ENCODE results near the gene DHRS7. TPM values are rescaled to one million over a fixed set of nuclear protein-coding genes. Genes with fewer than 3 reads are reported as not detected.

DHRS7 gene
- total RNA-seq, 1 donor from 2014 or later: 139 TPM

- peaks cover 15 to 47% (median 23%) of the 10 kb centered on the region in 3 donors for H3K4me1 ChIP-seq (ENCODE audit: control insufficient read depth in 3 of 3, insufficient read depth in 3 of 3, low read length in 3 of 3)
Measured at GRCh38 chr14:60153991-60154390, 11.2 kb downstream of the DHRS7 start.

GRCh38 chr14:60151715-60152114, 13.5 kb downstream of the DHRS7 start:
- Histone ChIP-seq H3K4me3 (ENCODE audit: low read length in 3 of 3) (no peak overlapping the region), H3K4me1 (ENCODE audit: control insufficient read depth in 3 of 3, insufficient read depth in 3 of 3, low read length in 3 of 3) (peaks cover 12 to 35% (median 16%) of the 10 kb centered on the region in 3 donors), H3K36me3 (ENCODE audit: control insufficient read depth in 3 of 3, insufficient read depth in 3 of 3, low read length in 3 of 3) (peaks cover 8 to 36% (median 34%) of the 10 kb centered on the region in 3 donors), H3K9me3 (ENCODE audit: control insufficient read depth in 3 of 3, low read length in 3 of 3) (no peaks in the 10 kb centered on the region), H3K27me3 (ENCODE audit: control insufficient read depth in 3 of 3, insufficient read depth in 3 of 3, low read length in 3 of 3) (no peaks in the 10 kb centered on the region), H3K9ac (ENCODE audit: low read depth in 1 of 3, low read length in 3 of 3) (peak overlapping the region in 1 of 3 donors; percentile 48), H3K27ac (ENCODE audit: low read depth, low read length) (peak overlapping the region; percentile 72)

More at GRCh38 chr14:60153991-60154390, 11.2 kb downstream of the DHRS7 start:
- peak overlapping the region; percentile 45 for H3K27ac ChIP-seq (ENCODE audit: low read depth, low read length)
- peaks cover 2 to 22% (median 20%) of the 10 kb centered on the region in 3 donors for H3K36me3 ChIP-seq (ENCODE audit: control insufficient read depth in 3 of 3, insufficient read depth in 3 of 3, low read length in 3 of 3)
- H3K9me3 ChIP-seq (ENCODE audit: control insufficient read depth in 3 of 3, low read length in 3 of 3): no peaks in the 10 kb centered on the region
- H3K4me3 ChIP-seq (ENCODE audit: low read length in 3 of 3): no peak overlapping the region
- H3K27me3 ChIP-seq (ENCODE audit: control insufficient read depth in 3 of 3, insufficient read depth in 3 of 3, low read length in 3 of 3): no peaks in the 10 kb centered on the region
- peak overlapping the region in 1 of 3 donors; percentile 24 for H3K9ac ChIP-seq (ENCODE audit: low read depth in 1 of 3, low read length in 3 of 3)

GRCh38 chr14:60134702-60135101, 30.5 kb downstream of the DHRS7 start:
- Histone ChIP-seq H3K4me3 (ENCODE audit: low read length in 3 of 3) (no peak overlapping the region), H3K4me1 (ENCODE audit: control insufficient read depth in 3 of 3, insufficient read depth in 3 of 3, low read length in 3 of 3) (no peaks in the 10 kb centered on the region), H3K36me3 (ENCODE audit: control insufficient read depth in 3 of 3, insufficient read depth in 3 of 3, low read length in 3 of 3) (peaks cover 0 to 9% (median 0%) of the 10 kb centered on the region in 3 donors), H3K27ac (ENCODE audit: low read depth, low read length) (no peak overlapping the region), H3K27me3 (ENCODE audit: control insufficient read depth in 3 of 3, insufficient read depth in 3 of 3, low read length in 3 of 3) (no peaks in the 10 kb centered on the region), H3K9ac (ENCODE audit: low read depth in 1 of 3, low read length in 3 of 3) (no peak overlapping the region), H3K9me3 (ENCODE audit: control insufficient read depth in 3 of 3, low read length in 3 of 3) (no peaks in the 10 kb centered on the region)

GRCh38 chr14:60133487-60133886, 31.7 kb downstream of the DHRS7 start:
- Histone ChIP-seq H3K9me3 (ENCODE audit: control insufficient read depth in 3 of 3, low read length in 3 of 3) (no peaks in the 10 kb centered on the region), H3K36me3 (ENCODE audit: control insufficient read depth in 3 of 3, insufficient read depth in 3 of 3, low read length in 3 of 3) (peaks cover 0 to 9% (median 0%) of the 10 kb centered on the region in 3 donors), H3K4me3 (ENCODE audit: low read length in 3 of 3) (no peak overlapping the region), H3K9ac (ENCODE audit: low read depth in 1 of 3, low read length in 3 of 3) (no peak overlapping the region), H3K27ac (ENCODE audit: low read depth, low read length) (no peak overlapping the region), H3K27me3 (ENCODE audit: control insufficient read depth in 3 of 3, insufficient read depth in 3 of 3, low read length in 3 of 3) (no peaks in the 10 kb centered on the region), H3K4me1 (ENCODE audit: control insufficient read depth in 3 of 3, insufficient read depth in 3 of 3, low read length in 3 of 3) (no peaks in the 10 kb centered on the region)

GRCh38 chr14:60125918-60126317, 39.3 kb downstream of the DHRS7 start:
- no peaks in the 10 kb centered on the region for H3K9me3 ChIP-seq (ENCODE audit: control insufficient read depth in 3 of 3, low read length in 3 of 3)
- H3K4me3 ChIP-seq (ENCODE audit: low read length in 3 of 3): no peak overlapping the region
- H3K27ac ChIP-seq (ENCODE audit: low read depth, low read length): no peak overlapping the region
- H3K27me3 ChIP-seq (ENCODE audit: control insufficient read depth in 3 of 3, insufficient read depth in 3 of 3, low read length in 3 of 3): no peaks in the 10 kb centered on the region
- peaks cover 16 to 47% (median 42%) of the 10 kb centered on the region in 3 donors for H3K36me3 ChIP-seq (ENCODE audit: control insufficient read depth in 3 of 3, insufficient read depth in 3 of 3, low read length in 3 of 3)
- H3K4me1 ChIP-seq (ENCODE audit: control insufficient read depth in 3 of 3, insufficient read depth in 3 of 3, low read length in 3 of 3): no peaks in the 10 kb centered on the region
- H3K9ac ChIP-seq (ENCODE audit: low read depth in 1 of 3, low read length in 3 of 3): no peak overlapping the region

- no peaks in the 10 kb centered on the region for H3K27me3 ChIP-seq (ENCODE audit: control insufficient read depth in 3 of 3, insufficient read depth in 3 of 3, low read length in 3 of 3)
- H3K27ac ChIP-seq (ENCODE audit: low read depth, low read length): no peak overlapping the region
- peaks cover 20 to 32% (median 31%) of the 10 kb centered on the region in 3 donors for H3K36me3 ChIP-seq (ENCODE audit: control insufficient read depth in 3 of 3, insufficient read depth in 3 of 3, low read length in 3 of 3)
- no peak overlapping the region for H3K4me3 ChIP-seq (ENCODE audit: low read length in 3 of 3)
- H3K9ac ChIP-seq (ENCODE audit: low read depth in 1 of 3, low read length in 3 of 3): no peak overlapping the region
- peaks cover 0 to 3% (median 0%) of the 10 kb centered on the region in 3 donors for H3K4me1 ChIP-seq (ENCODE audit: control insufficient read depth in 3 of 3, insufficient read depth in 3 of 3, low read length in 3 of 3)
- no peaks in the 10 kb centered on the region for H3K9me3 ChIP-seq (ENCODE audit: control insufficient read depth in 3 of 3, low read length in 3 of 3)
Measured at GRCh38 chr14:60116181-60116580, 49.0 kb downstream of the DHRS7 start.

- Histone ChIP-seq H3K4me1 (ENCODE audit: control insufficient read depth in 3 of 3, insufficient read depth in 3 of 3, low read length in 3 of 3) (peaks cover 0 to 3% (median 0%) of the 10 kb centered on the region in 3 donors), H3K36me3 (ENCODE audit: control insufficient read depth in 3 of 3, insufficient read depth in 3 of 3, low read length in 3 of 3) (peaks cover 20 to 26% (median 26%) of the 10 kb centered on the region in 3 donors), H3K9ac (ENCODE audit: low read depth in 1 of 3, low read length in 3 of 3) (no peak overlapping the region), H3K9me3 (ENCODE audit: control insufficient read depth in 3 of 3, low read length in 3 of 3) (no peaks in the 10 kb centered on the region), H3K4me3 (ENCODE audit: low read length in 3 of 3) (no peak overlapping the region), H3K27me3 (ENCODE audit: control insufficient read depth in 3 of 3, insufficient read depth in 3 of 3, low read length in 3 of 3) (no peaks in the 10 kb centered on the region), H3K27ac (ENCODE audit: low read depth, low read length) (no peak overlapping the region)
Measured at GRCh38 chr14:60114881-60115280, 50.3 kb downstream of the DHRS7 start.

GRCh38 chr14:60111732-60112131, 53.5 kb downstream of the DHRS7 start:
- Histone ChIP-seq H3K9me3 (ENCODE audit: control insufficient read depth in 3 of 3, low read length in 3 of 3) (no peaks in the 10 kb centered on the region), H3K27ac (ENCODE audit: low read depth, low read length) (no peak overlapping the region), H3K4me3 (ENCODE audit: low read length in 3 of 3) (no peak overlapping the region), H3K4me1 (ENCODE audit: control insufficient read depth in 3 of 3, insufficient read depth in 3 of 3, low read length in 3 of 3) (peaks cover 0 to 3% (median 0%) of the 10 kb centered on the region in 3 donors), H3K27me3 (ENCODE audit: control insufficient read depth in 3 of 3, insufficient read depth in 3 of 3, low read length in 3 of 3) (no peaks in the 10 kb centered on the region), H3K36me3 (ENCODE audit: control insufficient read depth in 3 of 3, insufficient read depth in 3 of 3, low read length in 3 of 3) (peaks cover 3 to 11% (median 10%) of the 10 kb centered on the region in 3 donors), H3K9ac (ENCODE audit: low read depth in 1 of 3, low read length in 3 of 3) (no peak overlapping the region)

- peaks cover 2 to 15% (median 9%) of the 10 kb centered on the region in 3 donors for H3K4me1 ChIP-seq (ENCODE audit: control insufficient read depth in 3 of 3, insufficient read depth in 3 of 3, low read length in 3 of 3)
- H3K27me3 ChIP-seq (ENCODE audit: control insufficient read depth in 3 of 3, insufficient read depth in 3 of 3, low read length in 3 of 3): no peaks in the 10 kb centered on the region
- no peaks in the 10 kb centered on the region for H3K9me3 ChIP-seq (ENCODE audit: control insufficient read depth in 3 of 3, low read length in 3 of 3)
- H3K27ac ChIP-seq (ENCODE audit: low read depth, low read length): no peak overlapping the region
- peaks cover 0 to 3% (median 2%) of the 10 kb centered on the region in 3 donors for H3K36me3 ChIP-seq (ENCODE audit: control insufficient read depth in 3 of 3, insufficient read depth in 3 of 3, low read length in 3 of 3)
- no peak overlapping the region for H3K4me3 ChIP-seq (ENCODE audit: low read length in 3 of 3)
- no peak overlapping the region for H3K9ac ChIP-seq (ENCODE audit: low read depth in 1 of 3, low read length in 3 of 3)
Measured at GRCh38 chr14:60107477-60107876, 57.7 kb downstream of the DHRS7 start.

- peak overlapping the region; percentile 49 for H3K27ac ChIP-seq (ENCODE audit: low read depth, low read length)
- no peaks in the 10 kb centered on the region for H3K27me3 ChIP-seq (ENCODE audit: control insufficient read depth in 3 of 3, insufficient read depth in 3 of 3, low read length in 3 of 3)
- H3K9me3 ChIP-seq (ENCODE audit: control insufficient read depth in 3 of 3, low read length in 3 of 3): no peaks in the 10 kb centered on the region
- H3K9ac ChIP-seq (ENCODE audit: low read depth in 1 of 3, low read length in 3 of 3): no peak overlapping the region
- peaks cover 5 to 19% (median 12%) of the 10 kb centered on the region in 3 donors for H3K4me1 ChIP-seq (ENCODE audit: control insufficient read depth in 3 of 3, insufficient read depth in 3 of 3, low read length in 3 of 3)
- H3K36me3 ChIP-seq (ENCODE audit: control insufficient read depth in 3 of 3, insufficient read depth in 3 of 3, low read length in 3 of 3): peaks cover 0 to 3% (median 2%) of the 10 kb centered on the region in 3 donors
- no peak overlapping the region for H3K4me3 ChIP-seq (ENCODE audit: low read length in 3 of 3)
Measured at GRCh38 chr14:60106339-60106738, 58.9 kb downstream of the DHRS7 start.

All from skeletal muscle tissue (tissue), 4 donors.